Astrocyte (in vitro differentiated cells and primary cell): ENCODE results near the gene RALGAPB.

Source experiments
- EZH2 ChIP-seq: IDR thresholded peaks from 2 replicates; pipeline ENCODE4 v1.6.1; 2012; ENCODE audit warnings: mild to moderate bottlenecking, low read length, inconsistent platforms; ENCODE audit not compliant: insufficient read depth
- TF ChIP-seq, protein P1 (sequence below): IDR thresholded peaks from 2 replicates; pipeline ENCODE4 v1.5.1; 2011; ENCODE audit warnings: low read depth, mild to moderate bottlenecking, inconsistent platforms, low read length, moderate library complexity; ENCODE audit not compliant: insufficient read depth

DNA sequence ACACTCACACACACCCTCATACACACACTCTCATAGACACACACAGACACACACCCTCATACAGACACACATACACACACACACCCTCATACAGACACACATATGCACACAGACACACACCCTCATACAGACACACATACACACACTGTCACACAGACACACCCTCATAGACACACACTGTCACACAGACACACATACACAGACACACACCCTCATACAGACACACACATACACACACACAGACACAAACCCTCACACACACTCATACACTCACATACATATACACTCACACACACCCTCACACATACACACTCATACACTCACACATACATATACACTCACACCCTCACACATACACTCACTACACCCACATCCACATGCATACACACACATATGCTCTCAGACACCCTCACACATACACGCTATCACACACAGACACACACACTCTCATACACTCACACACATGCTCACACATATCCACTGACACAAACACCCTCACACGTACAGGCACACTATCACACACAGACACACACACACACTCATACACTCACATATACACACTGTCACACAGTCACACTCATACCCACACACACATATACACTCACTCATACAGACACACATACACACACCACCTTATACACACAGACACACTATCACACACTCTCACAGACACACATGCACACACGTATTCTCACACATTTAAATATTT lies 117.5 kb downstream of the RALGAPB start:
- TF ChIP-seq EZH2: no peak
- TF ChIP-seq, protein P1, sequence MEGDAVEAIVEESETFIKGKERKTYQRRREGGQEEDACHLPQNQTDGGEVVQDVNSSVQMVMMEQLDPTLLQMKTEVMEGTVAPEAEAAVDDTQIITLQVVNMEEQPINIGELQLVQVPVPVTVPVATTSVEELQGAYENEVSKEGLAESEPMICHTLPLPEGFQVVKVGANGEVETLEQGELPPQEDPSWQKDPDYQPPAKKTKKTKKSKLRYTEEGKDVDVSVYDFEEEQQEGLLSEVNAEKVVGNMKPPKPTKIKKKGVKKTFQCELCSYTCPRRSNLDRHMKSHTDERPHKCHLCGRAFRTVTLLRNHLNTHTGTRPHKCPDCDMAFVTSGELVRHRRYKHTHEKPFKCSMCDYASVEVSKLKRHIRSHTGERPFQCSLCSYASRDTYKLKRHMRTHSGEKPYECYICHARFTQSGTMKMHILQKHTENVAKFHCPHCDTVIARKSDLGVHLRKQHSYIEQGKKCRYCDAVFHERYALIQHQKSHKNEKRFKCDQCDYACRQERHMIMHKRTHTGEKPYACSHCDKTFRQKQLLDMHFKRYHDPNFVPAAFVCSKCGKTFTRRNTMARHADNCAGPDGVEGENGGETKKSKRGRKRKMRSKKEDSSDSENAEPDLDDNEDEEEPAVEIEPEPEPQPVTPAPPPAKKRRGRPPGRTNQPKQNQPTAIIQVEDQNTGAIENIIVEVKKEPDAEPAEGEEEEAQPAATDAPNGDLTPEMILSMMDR: no peak
